CD4-positive, alpha-beta T cell (primary cell): Measurements from ENCODE around the gene C1GALT1. TPM values are rescaled to one million over a fixed set of nuclear protein-coding genes. Genes with fewer than 3 reads are reported as not detected.
A peak's percentile ranks its signal among the peaks of the same experiment; 100 is the strongest.

Experiments
- ATAC-seq: fragments of 200-7000 bp; cut with Tn5 transposase; one replicate; pipeline ENCODE4 v1.10.0; 2022; ENCODE audit warnings: mild to moderate bottlenecking; ENCODE audit not compliant: poor library complexity
- CTCF ChIA-PET: fragments of 350-600 bp; sonication (Branson Sonifier 250); formaldehyde crosslinking; loops from one replicate; lab custom pipeline; 2021; ENCODE audit warnings: antibody characterized with exemption, inconsistent platforms; lab: Charles Lee
- POLR2A ChIA-PET: fragments of 350-600 bp; sonication (Branson Sonifier 250); formaldehyde crosslinking; loops from one replicate; lab custom pipeline; 2021; ENCODE audit warnings: antibody characterized with exemption, inconsistent platforms; lab: Charles Lee
- DNase-seq, 14 experiments: peaks; one replicate each; pipeline ENCODE4 v3.0.0-alpha.2; 2013 to 2020; ENCODE audit warnings: mixed read lengths in 2 of 14
- H3K27ac ChIP-seq, 2 donors: one replicate each; pipeline versions ENCODE4 v1.5.1 to v1.7.0; 2013; ENCODE audit warnings: low read length in 2 of 2, low read depth in 1 of 2, mild to moderate bottlenecking in 1 of 2
- H3K27me3 ChIP-seq, 2 experiments: 1 replicate in 1 of 2; 2 replicates in 1 of 2; pipeline versions ENCODE4 v1.6.1 to v1.7.0; 2013; ENCODE audit warnings: low read length in 2 of 2, control low read depth in 1 of 2, mild to moderate bottlenecking in 1 of 2, moderate library complexity in 1 of 2; ENCODE audit not compliant: insufficient read depth in 2 of 2, control insufficient read depth in 1 of 2
- H3K36me3 ChIP-seq: one replicate; pipeline ENCODE4 v1.6.1; 2013; ENCODE audit warnings: low read length, control low read depth; ENCODE audit not compliant: insufficient read depth
- H3K4me1 ChIP-seq: one replicate; pipeline ENCODE4 v1.6.1; 2013; ENCODE audit warnings: low read length, control low read depth; ENCODE audit not compliant: insufficient read depth
- H3K4me3 ChIP-seq: one replicate; pipeline ENCODE4 v1.5.1; 2013; ENCODE audit warnings: mild to moderate bottlenecking, low read length, moderate library complexity
- H3K9me3 ChIP-seq, 2 experiments: 1 replicate in 1 of 2; 2 replicates in 1 of 2; pipeline versions ENCODE4 v1.6.1 to v1.7.0; 2013; ENCODE audit warnings: low read length in 2 of 2, mild to moderate bottlenecking in 2 of 2, control low read depth in 1 of 2, moderate library complexity in 1 of 2; ENCODE audit not compliant: control insufficient read depth in 1 of 2, insufficient read depth in 1 of 2
- H3K27ac Mint-ChIP-seq: one replicate; pipeline ENCODE4 v1.8.0; 2020; ENCODE audit warnings: mixed read lengths
- H3K27me3 Mint-ChIP-seq: one replicate; pipeline ENCODE4 v1.8.0; 2021; ENCODE audit warnings: mixed read lengths
- H3K36me3 Mint-ChIP-seq: one replicate; pipeline ENCODE4 v1.8.0; 2021; ENCODE audit warnings: low read depth, mixed read lengths
- H3K4me1 Mint-ChIP-seq: one replicate; pipeline ENCODE4 v1.8.0; 2021; ENCODE audit warnings: low read depth, mixed read lengths
- H3K4me3 Mint-ChIP-seq: one replicate; pipeline ENCODE4 v1.8.0; 2020; ENCODE audit warnings: mild to moderate bottlenecking, mixed read lengths
- H3K9me3 Mint-ChIP-seq: one replicate; pipeline ENCODE4 v1.8.0; 2020; ENCODE audit warnings: mixed read lengths
- intact Hi-C, 2 experiments: fragments of 100-400 bp; cut with DNase I in 1 of 2; cut with micrococcal nuclease in 1 of 2; formaldehyde crosslinking; loops; one replicate each; pipeline versions ENCODE4 v1.15.1 to v1.9.0; 2023 to 2025; cut with DNase I, micrococcal nuclease
- total RNA-seq, 174 experiments: library from RNA in 2 of 174; stranded (reverse) in 2 of 174; gene quantifications; one replicate each; pipeline ENCODE4 v1.2.3 and lab custom pipeline; 2021 to 2026
- TF ChIP-seq, protein P1 (sequence below): fragments of 200-600 bp; IDR thresholded peaks from one replicate; pipeline ENCODE4 v1.8.0; 2022; ENCODE audit warnings: antibody characterized with exemption, mild to moderate bottlenecking

The C1GALT1 gene
- total RNA-seq, 2 experiments from 2014 or later: 49.4 to 51.9 TPM

DNA sequence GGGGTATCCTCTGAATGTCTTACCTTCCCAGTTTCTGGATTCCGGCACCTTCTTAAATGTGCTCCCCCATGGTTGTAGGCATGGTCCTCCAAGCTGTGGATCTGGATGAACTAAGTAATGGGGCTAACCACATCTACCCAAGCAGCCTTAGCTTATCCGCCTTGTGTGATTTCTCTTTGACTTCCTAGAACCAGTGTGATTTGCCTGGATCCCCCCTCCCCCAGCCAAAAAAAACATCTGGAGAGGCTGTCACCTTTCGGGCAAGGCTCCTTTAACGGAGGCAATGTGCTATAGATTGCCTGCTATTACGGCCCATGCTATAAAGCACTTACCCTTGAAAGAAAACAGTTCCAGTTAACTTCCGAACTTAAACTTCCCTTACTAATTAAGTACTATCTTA is 33.9 kb downstream of the C1GALT1 start:
- H3K36me3 Mint-ChIP-seq: peaks cover 71% of the 10 kb centered on the region
- no peak for DNase-seq
- H3K27ac ChIP-seq: no peak overlapping the region
- H3K9me3 Mint-ChIP-seq: no peaks in the 10 kb centered on the region
- TF ChIP-seq, protein P1, sequence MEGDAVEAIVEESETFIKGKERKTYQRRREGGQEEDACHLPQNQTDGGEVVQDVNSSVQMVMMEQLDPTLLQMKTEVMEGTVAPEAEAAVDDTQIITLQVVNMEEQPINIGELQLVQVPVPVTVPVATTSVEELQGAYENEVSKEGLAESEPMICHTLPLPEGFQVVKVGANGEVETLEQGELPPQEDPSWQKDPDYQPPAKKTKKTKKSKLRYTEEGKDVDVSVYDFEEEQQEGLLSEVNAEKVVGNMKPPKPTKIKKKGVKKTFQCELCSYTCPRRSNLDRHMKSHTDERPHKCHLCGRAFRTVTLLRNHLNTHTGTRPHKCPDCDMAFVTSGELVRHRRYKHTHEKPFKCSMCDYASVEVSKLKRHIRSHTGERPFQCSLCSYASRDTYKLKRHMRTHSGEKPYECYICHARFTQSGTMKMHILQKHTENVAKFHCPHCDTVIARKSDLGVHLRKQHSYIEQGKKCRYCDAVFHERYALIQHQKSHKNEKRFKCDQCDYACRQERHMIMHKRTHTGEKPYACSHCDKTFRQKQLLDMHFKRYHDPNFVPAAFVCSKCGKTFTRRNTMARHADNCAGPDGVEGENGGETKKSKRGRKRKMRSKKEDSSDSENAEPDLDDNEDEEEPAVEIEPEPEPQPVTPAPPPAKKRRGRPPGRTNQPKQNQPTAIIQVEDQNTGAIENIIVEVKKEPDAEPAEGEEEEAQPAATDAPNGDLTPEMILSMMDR: no peak
- no peaks in the 10 kb centered on the region for H3K9me3 ChIP-seq
- H3K4me3 ChIP-seq: no peak overlapping the region
- ATAC-seq: no peak
- peaks cover 37% of the 10 kb centered on the region for H3K36me3 ChIP-seq
- no peak overlapping the region for H3K27ac Mint-ChIP-seq
- H3K4me3 Mint-ChIP-seq: no peak overlapping the region
- intact Hi-C loops: loop anchor here in 1 of 2 experiments (5.0 kb wide), 1 partner anchor 34 kb away; the partner anchor contains the start of gene C1GALT1
- no peaks in the 10 kb centered on the region for H3K4me1 ChIP-seq
- no peaks in the 10 kb centered on the region for H3K27me3 Mint-ChIP-seq
- ChIA-PET POLR2A (no interaction called here), CTCF (no interaction called here)
- no peaks in the 10 kb centered on the region for H3K27me3 ChIP-seq
- peaks cover 32% of the 10 kb centered on the region for H3K4me1 Mint-ChIP-seq

GRCh38 chr7:7219216-7219615 is 36.9 kb downstream of the C1GALT1 start:
- intact Hi-C loops: loop anchor here in 1 of 2 experiments (5.0 kb wide), 1 partner anchor 37 kb away; the partner anchor contains the start of gene C1GALT1

GRCh38 chr7:7220821-7221220 is 38.5 kb downstream of the C1GALT1 start:
- no peak overlapping the region for H3K27ac ChIP-seq
- no peak overlapping the region for H3K4me3 Mint-ChIP-seq
- TF ChIP-seq, protein P1: no peak
- H3K4me1 ChIP-seq: no peaks in the 10 kb centered on the region
- peaks cover 26% of the 10 kb centered on the region for H3K36me3 ChIP-seq
- DNase-seq (no peak), ATAC-seq (no peak)
- H3K27me3 Mint-ChIP-seq: no peaks in the 10 kb centered on the region
- peaks cover 78% of the 10 kb centered on the region for H3K36me3 Mint-ChIP-seq
- peaks cover 32% of the 10 kb centered on the region for H3K4me1 Mint-ChIP-seq
- no peaks in the 10 kb centered on the region for H3K9me3 ChIP-seq
- peak overlapping the region; percentile 18 for H3K27ac Mint-ChIP-seq
- CTCF ChIA-PET: interaction anchor here (1.4 to 1.7 kb wide), 2 partner anchors 19 to 22 kb away, joined by 3 to 4 read pairs; no protein-coding TSS in a partner anchor
- POLR2A ChIA-PET: no interaction called here
- intact Hi-C loops: no loop called here
- H3K4me3 ChIP-seq: no peak overlapping the region
- H3K9me3 Mint-ChIP-seq: peaks cover 3% of the 10 kb centered on the region
- H3K27me3 ChIP-seq: no peaks in the 10 kb centered on the region

More at GRCh38 chr7:7219216-7219615, 36.9 kb downstream of the C1GALT1 start:
- peaks cover 34% of the 10 kb centered on the region for H3K4me1 Mint-ChIP-seq
- H3K9me3 ChIP-seq: no peaks in the 10 kb centered on the region
- H3K4me1 ChIP-seq: no peaks in the 10 kb centered on the region
- no peak overlapping the region for H3K27ac ChIP-seq
- POLR2A ChIA-PET: interaction anchor here (0.8 kb wide), 1 partner anchor 10 kb away, joined by 3 read pairs; no protein-coding TSS in a partner anchor
- CTCF ChIA-PET: no interaction called here
- DNase-seq: no peak
- TF ChIP-seq, protein P1: no peak
- ATAC-seq: no peak
- H3K27ac Mint-ChIP-seq: no peak overlapping the region
- H3K27me3 ChIP-seq: no peaks in the 10 kb centered on the region
- no peak overlapping the region for H3K4me3 ChIP-seq
- H3K36me3 ChIP-seq: peaks cover 37% of the 10 kb centered on the region
- H3K4me3 Mint-ChIP-seq: no peak overlapping the region
- peaks cover 81% of the 10 kb centered on the region for H3K36me3 Mint-ChIP-seq
- no peaks in the 10 kb centered on the region for H3K27me3 Mint-ChIP-seq
- no peaks in the 10 kb centered on the region for H3K9me3 Mint-ChIP-seq
